K562 (cell line): ENCODE measurements around the gene RXFP1. TPM values are rescaled to one million over a fixed set of nuclear protein-coding genes. Genes with fewer than 3 reads are reported as not detected.
A peak's percentile ranks its signal among the peaks of the same experiment; 100 is the strongest.

Experiments
- ATF1 ChIP-seq, 2 experiments: fragments of 450-650 bp in 1 of 2; IDR thresholded peaks; 2 replicates each; pipeline ENCODE4 v1.6.1; 2016; ENCODE audit warnings: missing compliant biosample characterization in 1 of 2, missing genetic modification characterization in 1 of 2
- CBX5 ChIP-seq: IDR thresholded peaks from 2 replicates; pipeline ENCODE4 v1.6.1; 2014; ENCODE audit warnings: low read depth, borderline replicate concordance
- CREB5 ChIP-seq: fragments of 250-450 bp; sonication (Bioruptor Pico); IDR thresholded peaks from 2 replicates; pipeline ENCODE4 v1.5.0; 2020; ENCODE audit warnings: mild to moderate bottlenecking
- E2F1 ChIP-seq: sonication (generic); formaldehyde crosslinking; IDR thresholded peaks from 2 replicates; pipeline ENCODE4 v1.8.1; 2023; ENCODE audit warnings: mild to moderate bottlenecking, missing genetic modification reagents, moderate library complexity
- ELF1 ChIP-seq: fragments of 200-800 bp; sonication (Bioruptor generic); IDR thresholded peaks from 2 replicates; pipeline ENCODE4 v1.6.1; 2016; ENCODE audit warnings: missing genetic modification characterization, missing compliant biosample characterization
- ESRRB ChIP-seq: fragments of 250-450 bp; sonication (Bioruptor Pico); IDR thresholded peaks from 2 replicates; pipeline ENCODE4 v1.5.0; 2020; ENCODE audit warnings: mild to moderate bottlenecking, moderate library complexity, borderline replicate concordance
- HDAC6 ChIP-seq: IDR thresholded peaks from 2 replicates; pipeline ENCODE4 v1.6.1; 2012; ENCODE audit warnings: low read depth, mild to moderate bottlenecking, control low read depth, inconsistent platforms, low read length, moderate library complexity
- HMG20B ChIP-seq: fragments of 250-450 bp; sonication (Bioruptor Pico); IDR thresholded peaks from 2 replicates; pipeline ENCODE4 v1.5.0; 2021; ENCODE audit warnings: mild to moderate bottlenecking
- HNRNPLL ChIP-seq: fragments of 200-400 bp; formaldehyde crosslinking; IDR thresholded peaks from 2 replicates; pipeline ENCODE4 v1.6.1; 2017; ENCODE audit warnings: low read length, low read depth, mild to moderate bottlenecking; ENCODE audit not compliant: poor library complexity, severe bottlenecking
- LEF1 ChIP-seq: fragments of 450-650 bp; IDR thresholded peaks from 2 replicates; pipeline ENCODE4 v1.6.1; 2016; ENCODE audit warnings: mild to moderate bottlenecking
- MEIS2 ChIP-seq: fragments of 450-650 bp; IDR thresholded peaks from 2 replicates; pipeline ENCODE4 v1.6.1; 2014; ENCODE audit warnings: mild to moderate bottlenecking; ENCODE audit not compliant: partially characterized antibody
- NCOA6 ChIP-seq: fragments of 450-650 bp; IDR thresholded peaks from 2 replicates; pipeline ENCODE4 v1.6.1; 2017; ENCODE audit warnings: mild to moderate bottlenecking
- PHTF2 ChIP-seq: fragments of 250-450 bp; sonication (Bioruptor Pico); IDR thresholded peaks from 2 replicates; pipeline ENCODE4 v1.5.0; 2021; ENCODE audit warnings: mild to moderate bottlenecking
- SMAD2 ChIP-seq: fragments of 150-350 bp; IDR thresholded peaks from 2 replicates; pipeline ENCODE4 v1.6.1; 2014; ENCODE audit warnings: low read depth, mild to moderate bottlenecking, low read length
- SRSF7 ChIP-seq: fragments of 200-400 bp; formaldehyde crosslinking; optimal IDR thresholded peaks from 2 replicates; pipeline ENCODE3; 2017; ENCODE audit warnings: mild to moderate bottlenecking, low read depth, low read length
- TAF1 ChIP-seq: IDR thresholded peaks from 2 replicates; pipeline ENCODE4 v1.6.1; 2011; ENCODE audit warnings: mild to moderate bottlenecking, low read length, moderate library complexity; ENCODE audit not compliant: insufficient read depth, control insufficient read depth, severe bottlenecking; ENCODE audit errors: extremely low read depth
- TEAD2 ChIP-seq: fragments of 450-650 bp; IDR thresholded peaks from 2 replicates; pipeline ENCODE4 v1.6.1; 2016; ENCODE audit warnings: missing genetic modification characterization, control low read depth, missing compliant biosample characterization
- ZFP1 ChIP-seq: fragments of 450-650 bp; formaldehyde crosslinking; IDR thresholded peaks from 2 replicates; pipeline ENCODE4 v1.4.0; 2020; ENCODE audit warnings: mild to moderate bottlenecking, mixed read lengths
- ZNF311 ChIP-seq: fragments of 250-450 bp; sonication (Bioruptor Pico); IDR thresholded peaks from 2 replicates; pipeline ENCODE4 v1.4.0; 2020; ENCODE audit warnings: mild to moderate bottlenecking, moderate library complexity
- polyA plus RNA-seq, 8 experiments: library from polyadenylated mRNA; depleted of rRNA in 4 of 8; stranded (reverse) in 5 of 8; unstranded in 3 of 8; fragments of >200 nt; fragmentation: Nextera tagmentation in 2 of 8; fragmentation: Illumina TruSeq in 1 of 8; extraction: Ambion mirVana in 2 of 8; extraction: Trizol in 1 of 8; gene quantifications; 2 replicates each; pipeline versions ENCODE4 v1.2.1 to v1.2.3, GENCODE V29; 2011 to 2014; ENCODE audit warnings: inconsistent platforms in 1 of 8, missing spikeins in 1 of 8
- total RNA-seq, 7 experiments: library from RNA; depleted of rRNA in 6 of 7; stranded (reverse); fragments of >200 nt in 6 of 7; fragmentation: Illumina TruSeq in 2 of 7; extraction: Trizol in 2 of 7; gene quantifications; 2 replicates each; pipeline versions ENCODE4 v1.2.1 to v1.2.3, GENCODE V29; 2011 to 2021; ENCODE audit warnings: low replicate concordance in 1 of 7
- TF ChIP-seq, protein P1 (sequence below): sonication (generic); formaldehyde crosslinking; IDR thresholded peaks from 2 replicates; pipeline ENCODE4 v1.8.0; 2022; ENCODE audit warnings: missing genetic modification reagents, mild to moderate bottlenecking, borderline replicate concordance

Gene RXFP1
- total and polyA plus RNA-seq, 9 of the 15 experiments (the other 6 are each of a cell fraction or from before 2014, with no cell fraction given), result 0.03 to 0.06 (median 0.04) TPM; not detected in 6

DNA sequence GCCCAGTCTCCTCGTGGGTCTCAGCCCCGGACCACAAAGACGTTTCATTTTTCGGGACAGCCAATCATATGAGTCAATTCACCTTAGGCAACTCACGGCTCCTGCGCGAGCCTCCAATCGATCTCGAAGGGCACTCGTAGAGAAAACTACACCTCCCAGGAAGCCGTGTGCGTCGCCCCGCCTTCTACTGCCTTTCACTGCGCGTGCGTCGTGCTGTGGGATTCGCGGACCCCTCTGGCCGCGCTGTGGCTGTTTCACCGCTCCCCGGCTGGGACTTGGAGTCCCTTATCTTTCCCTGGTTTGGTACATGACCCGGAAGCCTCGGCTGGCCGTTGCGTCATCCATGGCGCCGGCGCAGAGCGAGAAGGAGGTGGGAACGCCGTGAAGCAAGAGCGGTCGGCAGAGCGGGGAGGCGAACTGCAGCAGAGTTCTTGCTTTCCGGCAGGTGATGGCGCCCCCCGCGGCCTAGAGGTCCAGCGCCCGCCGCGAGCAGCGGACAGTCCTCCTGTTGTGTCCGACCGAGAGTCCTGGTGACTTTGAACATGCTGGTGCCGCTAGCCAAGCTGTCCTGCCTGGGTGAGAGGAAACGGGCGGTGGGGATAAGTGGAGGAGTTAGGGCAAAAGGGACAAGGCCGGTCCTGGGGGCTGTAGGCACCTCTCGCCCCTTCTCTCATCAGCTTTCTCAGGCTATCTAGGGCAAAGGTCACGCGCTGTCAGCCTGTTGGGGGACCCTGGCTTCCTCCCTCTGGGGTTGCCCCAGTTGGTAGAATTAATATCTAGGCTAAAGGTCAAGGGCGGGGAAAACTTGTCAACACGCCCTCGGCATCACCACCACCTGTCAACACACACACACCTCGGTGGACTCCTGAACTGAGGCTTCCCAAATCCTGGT is 150.5 kb downstream of the RXFP1 start, which contains the start of gene ETFDH (continued):
- TF ChIP-seq CREB5 (CRISPR knock-in tag), result no peak
- TF ChIP-seq MEIS2, result peak; percentile 86
- no peak for TF ChIP-seq SMAD2
- TF ChIP-seq SRSF7, result no peak
- TF ChIP-seq HMG20B (CRISPR knock-in tag), result no peak
- TF ChIP-seq LEF1, result peak; percentile 44; the same call in 1 of the 2 replicates
- no peak for TF ChIP-seq ZFP1
- TF ChIP-seq ATF1 (CRISPR knock-in tag; IDR thresholded peaks at IDR 0.05), result peak; percentile 28; the same call in 1 of the 2 replicates
- TF ChIP-seq ATF1 (tag; IDR thresholded peaks at IDR 0.05), result peak; percentile 94
- no peak for TF ChIP-seq TEAD2 (tag)
- no peak for TF ChIP-seq HDAC6
- peak; percentile 77 for TF ChIP-seq HNRNPLL
- TF ChIP-seq E2F1 (CRISPR knock-in tag), result peak; percentile 78
- no peak for TF ChIP-seq NCOA6
- TF ChIP-seq ELF1 (tag), result peak; percentile 98
- peak; percentile 90 for TF ChIP-seq TAF1
- no peak for TF ChIP-seq ZNF311 (CRISPR knock-in tag)
- TF ChIP-seq, protein P1, sequence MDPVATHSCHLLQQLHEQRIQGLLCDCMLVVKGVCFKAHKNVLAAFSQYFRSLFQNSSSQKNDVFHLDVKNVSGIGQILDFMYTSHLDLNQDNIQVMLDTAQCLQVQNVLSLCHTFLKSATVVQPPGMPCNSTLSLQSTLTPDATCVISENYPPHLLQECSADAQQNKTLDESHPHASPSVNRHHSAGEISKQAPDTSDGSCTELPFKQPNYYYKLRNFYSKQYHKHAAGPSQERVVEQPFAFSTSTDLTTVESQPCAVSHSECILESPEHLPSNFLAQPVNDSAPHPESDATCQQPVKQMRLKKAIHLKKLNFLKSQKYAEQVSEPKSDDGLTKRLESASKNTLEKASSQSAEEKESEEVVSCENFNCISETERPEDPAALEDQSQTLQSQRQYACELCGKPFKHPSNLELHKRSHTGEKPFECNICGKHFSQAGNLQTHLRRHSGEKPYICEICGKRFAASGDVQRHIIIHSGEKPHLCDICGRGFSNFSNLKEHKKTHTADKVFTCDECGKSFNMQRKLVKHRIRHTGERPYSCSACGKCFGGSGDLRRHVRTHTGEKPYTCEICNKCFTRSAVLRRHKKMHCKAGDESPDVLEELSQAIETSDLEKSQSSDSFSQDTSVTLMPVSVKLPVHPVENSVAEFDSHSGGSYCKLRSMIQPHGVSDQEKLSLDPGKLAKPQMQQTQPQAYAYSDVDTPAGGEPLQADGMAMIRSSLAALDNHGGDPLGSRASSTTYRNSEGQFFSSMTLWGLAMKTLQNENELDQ, result peak; percentile 13; the same call in 1 of the 2 replicates
- TF ChIP-seq PHTF2 (CRISPR knock-in tag), result no peak
- TF ChIP-seq ESRRB (CRISPR knock-in tag), result no peak
- no peak; the same call in 1 of the 2 replicates for TF ChIP-seq CBX5
